Measurements from ENCODE around the gene LY6G6C. TPM values are rescaled to one million over a fixed set of nuclear protein-coding genes. Genes with fewer than 3 reads are reported as not detected.

LY6G6C gene
- total and polyA plus RNA-seq, 2 of the 13 experiments (the other 11 are each of a cell fraction or from before 2014, with no cell fraction given) = 0.15 TPM; not detected in 1

- TF ChIP-seq POLR2A (IDR thresholded peaks at IDR 0.05; ENCODE audit: insufficient read depth in 1 of 2, low read depth in 2 of 2, low read length in 2 of 2) = no peak
- 0 out of 2 replicates have a peak, but pooled peaks have one; percentile 12 for TF ChIP-seq ZNF614 (CRISPR knock-in tag; IDR thresholded peaks at IDR 0.05; ENCODE audit: borderline replicate concordance)
- no peak for TF ChIP-seq ZNF713 (CRISPR knock-in tag; IDR thresholded peaks at IDR 0.05)
- TF ChIP-seq HHEX (CRISPR knock-in tag; IDR thresholded peaks at IDR 0.05) = no peak
- no peak for TF ChIP-seq CBX5 (CRISPR knock-in tag; IDR thresholded peaks at IDR 0.05; ENCODE audit: borderline replicate concordance)
- TF ChIP-seq, protein P1, sequence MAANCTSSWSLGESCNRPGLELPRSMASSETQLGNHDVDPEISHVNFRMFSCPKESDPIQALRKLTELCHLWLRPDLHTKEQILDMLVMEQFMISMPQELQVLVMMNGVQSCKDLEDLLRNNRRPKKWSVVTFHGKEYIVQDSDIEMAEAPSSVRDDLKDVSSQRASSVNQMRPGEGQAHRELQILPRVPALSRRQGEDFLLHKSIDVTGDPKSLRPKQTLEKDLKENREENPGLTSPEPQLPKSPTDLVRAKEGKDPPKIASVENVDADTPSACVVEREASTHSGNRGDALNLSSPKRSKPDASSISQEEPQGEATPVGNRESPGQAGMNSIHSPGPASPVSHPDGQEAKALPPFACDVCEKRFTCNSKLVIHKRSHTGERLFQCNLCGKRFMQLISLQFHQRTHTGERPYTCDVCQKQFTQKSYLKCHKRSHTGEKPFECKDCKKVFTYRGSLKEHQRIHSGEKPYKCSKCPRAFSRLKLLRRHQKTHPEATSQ (CRISPR knock-in tag; IDR thresholded peaks at IDR 0.05; ENCODE audit: borderline replicate concordance) = no peak
- no peak for TF ChIP-seq PAX8 (CRISPR knock-in tag; IDR thresholded peaks at IDR 0.05; ENCODE audit: borderline replicate concordance)
- TF ChIP-seq, protein P2, sequence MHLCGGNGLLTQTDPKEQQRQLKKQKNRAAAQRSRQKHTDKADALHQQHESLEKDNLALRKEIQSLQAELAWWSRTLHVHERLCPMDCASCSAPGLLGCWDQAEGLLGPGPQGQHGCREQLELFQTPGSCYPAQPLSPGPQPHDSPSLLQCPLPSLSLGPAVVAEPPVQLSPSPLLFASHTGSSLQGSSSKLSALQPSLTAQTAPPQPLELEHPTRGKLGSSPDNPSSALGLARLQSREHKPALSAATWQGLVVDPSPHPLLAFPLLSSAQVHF (CRISPR knock-in tag; IDR thresholded peaks at IDR 0.05) = no peak
- TF ChIP-seq HOXA3 (CRISPR knock-in tag; IDR thresholded peaks at IDR 0.05) = no peak
- TF ChIP-seq MAF1 (CRISPR knock-in tag; IDR thresholded peaks at IDR 0.05; ENCODE audit: borderline replicate concordance) = no peak
- TF ChIP-seq HOMEZ (CRISPR knock-in tag; IDR thresholded peaks at IDR 0.05; ENCODE audit: low read depth) = 0 out of 2 replicates have a peak, but pooled peaks have one; percentile 59
- TF ChIP-seq ZFP82 (CRISPR knock-in tag; IDR thresholded peaks at IDR 0.05; ENCODE audit: borderline replicate concordance) = no peak
- TF ChIP-seq ATF7-NPFF (CRISPR knock-in tag; IDR thresholded peaks at IDR 0.05; ENCODE audit: low read depth) = no peak
- no peak for TF ChIP-seq SP1 (IDR thresholded peaks at IDR 0.05)
- TF ChIP-seq SP1 (CRISPR knock-in tag; IDR thresholded peaks at IDR 0.05) = 0 out of 2 replicates have a peak, but pooled peaks have one; percentile 17
- TF ChIP-seq MEIS2 (CRISPR knock-in tag; IDR thresholded peaks at IDR 0.05) = no peak
- TF ChIP-seq CHD2 (IDR thresholded peaks at IDR 0.05; ENCODE audit: low read depth, low read length) = no peak
- TF ChIP-seq FLYWCH1 (CRISPR knock-in tag; IDR thresholded peaks at IDR 0.05) = no peak
- TF ChIP-seq, protein P3, sequence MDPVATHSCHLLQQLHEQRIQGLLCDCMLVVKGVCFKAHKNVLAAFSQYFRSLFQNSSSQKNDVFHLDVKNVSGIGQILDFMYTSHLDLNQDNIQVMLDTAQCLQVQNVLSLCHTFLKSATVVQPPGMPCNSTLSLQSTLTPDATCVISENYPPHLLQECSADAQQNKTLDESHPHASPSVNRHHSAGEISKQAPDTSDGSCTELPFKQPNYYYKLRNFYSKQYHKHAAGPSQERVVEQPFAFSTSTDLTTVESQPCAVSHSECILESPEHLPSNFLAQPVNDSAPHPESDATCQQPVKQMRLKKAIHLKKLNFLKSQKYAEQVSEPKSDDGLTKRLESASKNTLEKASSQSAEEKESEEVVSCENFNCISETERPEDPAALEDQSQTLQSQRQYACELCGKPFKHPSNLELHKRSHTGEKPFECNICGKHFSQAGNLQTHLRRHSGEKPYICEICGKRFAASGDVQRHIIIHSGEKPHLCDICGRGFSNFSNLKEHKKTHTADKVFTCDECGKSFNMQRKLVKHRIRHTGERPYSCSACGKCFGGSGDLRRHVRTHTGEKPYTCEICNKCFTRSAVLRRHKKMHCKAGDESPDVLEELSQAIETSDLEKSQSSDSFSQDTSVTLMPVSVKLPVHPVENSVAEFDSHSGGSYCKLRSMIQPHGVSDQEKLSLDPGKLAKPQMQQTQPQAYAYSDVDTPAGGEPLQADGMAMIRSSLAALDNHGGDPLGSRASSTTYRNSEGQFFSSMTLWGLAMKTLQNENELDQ (CRISPR knock-in tag; IDR thresholded peaks at IDR 0.05; ENCODE audit: borderline replicate concordance) = no peak
- TF ChIP-seq KLF13 (CRISPR knock-in tag; IDR thresholded peaks at IDR 0.05) = no peak
- TF ChIP-seq ZNF639 (CRISPR knock-in tag; conservative IDR thresholded peaks at IDR 0.05) = no peak
- TF ChIP-seq ATF3 (CRISPR knock-in tag; IDR thresholded peaks at IDR 0.05) = no peak
- no peak for TF ChIP-seq PHB2 (IDR thresholded peaks at IDR 0.05; ENCODE audit: partially characterized antibody)
- no peak for TF ChIP-seq ZNF570 (CRISPR knock-in tag; IDR thresholded peaks at IDR 0.05; ENCODE audit: borderline replicate concordance)
These were observed 42.0 kb upstream of the LY6G6C start (continued) for GRCh38 chr6:31763619-31763940.

All from HepG2 (cell line).